Liver (tissue), 3 donors: Measurements from ENCODE around the gene OLA1.

Source experiments
- EGR1 ChIP-seq, 2 donors: IDR thresholded peaks; 2 replicates each; pipeline ENCODE4 v1.6.1; 2016 to 2018; ENCODE audit warnings: antibody characterized with exemption in 2 of 2, low read depth in 2 of 2
- FOXA1 ChIP-seq: IDR thresholded peaks from 2 replicates; pipeline ENCODE4 v1.6.1; 2016; ENCODE audit warnings: antibody characterized with exemption
- GABPA ChIP-seq, 2 donors: IDR thresholded peaks in 1 of 2; conservative IDR thresholded peaks in 1 of 2; 2 replicates each; pipeline ENCODE4 v1.6.1; 2016; ENCODE audit warnings: antibody characterized with exemption in 2 of 2, mild to moderate bottlenecking in 1 of 2, moderate library complexity in 1 of 2
- JUND ChIP-seq, 2 donors: IDR thresholded peaks; 2 replicates each; pipeline ENCODE4 v1.6.1; 2016; ENCODE audit warnings: antibody characterized with exemption in 2 of 2
- RAD21 ChIP-seq, 2 donors: IDR thresholded peaks; 2 replicates each; pipeline ENCODE4 v1.6.1; 2016; ENCODE audit warnings: antibody characterized with exemption in 2 of 2, mild to moderate bottlenecking in 2 of 2
- SP1 ChIP-seq: IDR thresholded peaks from 2 replicates; pipeline ENCODE4 v1.6.1; 2018; ENCODE audit warnings: antibody characterized with exemption, mild to moderate bottlenecking
- TAF1 ChIP-seq: conservative IDR thresholded peaks from 2 replicates; pipeline ENCODE4 v1.6.1; 2016; ENCODE audit warnings: antibody characterized with exemption, mild to moderate bottlenecking
- TF ChIP-seq, protein P1 (sequence below): fragments of 150-350 bp; IDR thresholded peaks from 2 replicates; pipeline ENCODE4 v1.5.1; 2017; ENCODE audit warnings: improper control_type of control experiment, low read depth, low read length; ENCODE audit not compliant: missing input control
- TF ChIP-seq, protein P2 (sequence below): IDR thresholded peaks from 2 replicates; pipeline ENCODE4 v1.6.1; 2016; ENCODE audit warnings: antibody characterized with exemption
- TF ChIP-seq, protein P3 (sequence below): IDR thresholded peaks from 2 replicates; pipeline ENCODE4 v1.6.1; 2016; ENCODE audit warnings: antibody characterized with exemption
- donor health status: healthy.
- donor health status: healthy.

DNA sequence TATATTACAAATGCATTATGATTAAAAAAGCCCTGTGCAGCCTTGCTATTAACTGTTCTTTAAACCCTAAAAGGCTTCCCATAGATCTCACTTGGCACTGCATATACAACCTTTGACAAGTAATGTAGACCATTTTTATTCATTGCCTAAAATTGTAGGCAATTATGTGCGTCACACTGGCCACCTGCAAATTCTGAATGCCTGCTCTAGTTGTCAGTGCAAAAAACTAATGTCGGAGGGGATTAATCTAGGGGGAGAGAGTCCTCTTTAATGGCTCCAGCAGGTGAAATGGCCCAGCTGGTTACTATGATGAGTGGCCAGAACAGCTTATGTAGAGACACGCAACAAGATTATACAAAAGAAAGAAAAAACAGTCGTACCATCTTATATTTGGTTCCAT is 123.2 kb downstream of the OLA1 start:
- TF ChIP-seq, protein P1, sequence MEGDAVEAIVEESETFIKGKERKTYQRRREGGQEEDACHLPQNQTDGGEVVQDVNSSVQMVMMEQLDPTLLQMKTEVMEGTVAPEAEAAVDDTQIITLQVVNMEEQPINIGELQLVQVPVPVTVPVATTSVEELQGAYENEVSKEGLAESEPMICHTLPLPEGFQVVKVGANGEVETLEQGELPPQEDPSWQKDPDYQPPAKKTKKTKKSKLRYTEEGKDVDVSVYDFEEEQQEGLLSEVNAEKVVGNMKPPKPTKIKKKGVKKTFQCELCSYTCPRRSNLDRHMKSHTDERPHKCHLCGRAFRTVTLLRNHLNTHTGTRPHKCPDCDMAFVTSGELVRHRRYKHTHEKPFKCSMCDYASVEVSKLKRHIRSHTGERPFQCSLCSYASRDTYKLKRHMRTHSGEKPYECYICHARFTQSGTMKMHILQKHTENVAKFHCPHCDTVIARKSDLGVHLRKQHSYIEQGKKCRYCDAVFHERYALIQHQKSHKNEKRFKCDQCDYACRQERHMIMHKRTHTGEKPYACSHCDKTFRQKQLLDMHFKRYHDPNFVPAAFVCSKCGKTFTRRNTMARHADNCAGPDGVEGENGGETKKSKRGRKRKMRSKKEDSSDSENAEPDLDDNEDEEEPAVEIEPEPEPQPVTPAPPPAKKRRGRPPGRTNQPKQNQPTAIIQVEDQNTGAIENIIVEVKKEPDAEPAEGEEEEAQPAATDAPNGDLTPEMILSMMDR, result no peak
- TF ChIP-seq, protein P2, sequence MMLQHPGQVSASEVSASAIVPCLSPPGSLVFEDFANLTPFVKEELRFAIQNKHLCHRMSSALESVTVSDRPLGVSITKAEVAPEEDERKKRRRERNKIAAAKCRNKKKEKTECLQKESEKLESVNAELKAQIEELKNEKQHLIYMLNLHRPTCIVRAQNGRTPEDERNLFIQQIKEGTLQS, result no peak
- TF ChIP-seq SP1 (no peak), FOXA1 (no peak), JUND (IDR thresholded peaks at IDR 0.05) (no peak), EGR1 (IDR thresholded peaks at IDR 0.05; ENCODE audit: low read depth in 2 of 2) (no peak), TAF1 (no peak), RAD21 (IDR thresholded peaks at IDR 0.05) (no peak), GABPA (IDR thresholded peaks at IDR 0.05 in 1 of 2, conservative IDR thresholded peaks at IDR 0.05 in 1 of 2) (no peak)
- TF ChIP-seq, protein P3, sequence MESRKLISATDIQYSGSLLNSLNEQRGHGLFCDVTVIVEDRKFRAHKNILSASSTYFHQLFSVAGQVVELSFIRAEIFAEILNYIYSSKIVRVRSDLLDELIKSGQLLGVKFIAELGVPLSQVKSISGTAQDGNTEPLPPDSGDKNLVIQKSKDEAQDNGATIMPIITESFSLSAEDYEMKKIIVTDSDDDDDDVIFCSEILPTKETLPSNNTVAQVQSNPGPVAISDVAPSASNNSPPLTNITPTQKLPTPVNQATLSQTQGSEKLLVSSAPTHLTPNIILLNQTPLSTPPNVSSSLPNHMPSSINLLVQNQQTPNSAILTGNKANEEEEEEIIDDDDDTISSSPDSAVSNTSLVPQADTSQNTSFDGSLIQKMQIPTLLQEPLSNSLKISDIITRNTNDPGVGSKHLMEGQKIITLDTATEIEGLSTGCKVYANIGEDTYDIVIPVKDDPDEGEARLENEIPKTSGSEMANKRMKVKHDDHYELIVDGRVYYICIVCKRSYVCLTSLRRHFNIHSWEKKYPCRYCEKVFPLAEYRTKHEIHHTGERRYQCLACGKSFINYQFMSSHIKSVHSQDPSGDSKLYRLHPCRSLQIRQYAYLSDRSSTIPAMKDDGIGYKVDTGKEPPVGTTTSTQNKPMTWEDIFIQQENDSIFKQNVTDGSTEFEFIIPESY, result no peak
